Measurements from ENCODE around the gene ZNF655. TPM values are rescaled to one million over a fixed set of nuclear protein-coding genes. Genes with fewer than 3 reads are reported as not detected.

ZNF655 gene
- total RNA-seq, 1 donor from 2014 or later, result 59.7 TPM

DNA sequence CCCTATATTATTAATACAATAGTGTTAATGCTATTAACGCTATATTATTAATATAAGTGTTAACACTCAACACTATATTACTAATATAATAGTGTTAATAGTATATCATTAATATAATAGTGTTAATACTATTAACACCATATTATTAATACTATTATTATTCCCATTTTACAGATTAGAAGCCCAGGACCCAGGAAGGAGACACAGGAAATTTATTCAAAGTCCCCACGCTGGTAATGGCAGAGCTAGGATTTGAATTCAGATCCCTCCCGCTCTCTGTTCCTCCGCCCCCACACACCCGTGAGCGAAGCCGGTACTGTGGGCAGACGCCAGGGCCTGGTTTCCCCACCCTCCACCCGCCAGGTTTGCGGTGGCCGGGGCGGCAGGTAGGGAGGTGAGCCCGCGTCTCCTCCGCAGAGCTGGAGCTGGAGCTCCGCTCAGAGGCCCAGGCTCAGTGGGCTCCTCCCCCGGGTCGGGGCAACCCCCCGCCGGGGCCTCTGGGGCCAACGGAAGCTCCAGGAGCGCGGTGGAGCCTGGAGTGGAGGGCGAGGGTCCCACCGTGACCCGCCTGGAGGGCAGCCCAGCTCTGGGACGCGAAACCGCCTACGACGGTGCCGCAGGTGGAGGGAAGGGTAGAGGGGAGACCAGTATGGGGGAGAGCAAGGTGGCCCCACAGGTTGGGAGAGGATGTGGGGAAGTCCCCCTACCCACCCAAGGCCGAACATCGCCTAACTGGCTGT is 39.5 kb downstream of the ZNF655 start, which contains the start of gene TMEM225B:
TMEM225B (plus strand) TSS at position 506 of the 740 bp plus-strand sequence. CDS start 6,122 bp downstream, outside the sequence.
- Histone ChIP-seq H3K9ac (ENCODE audit: low read length) (no peak within 1 kb of the TSS), H3K4me2 (ENCODE audit: low read length) (no peak within 1 kb of the TSS), H2AFZ (ENCODE audit: low read depth, low read length) (no peak within 1 kb of the TSS), H4K20me1 (ENCODE audit: insufficient read depth, low read length) (no peaks in the 10 kb centered on the region), H3K9me3 (ENCODE audit: insufficient read depth, low read depth, low read length) (no peaks in the 10 kb centered on the region), H3K4me3 (ENCODE audit: insufficient read depth, low read depth, low read length) (no peak within 1 kb of the TSS), H3K27me3 (ENCODE audit: insufficient read depth, low read length) (no peaks in the 10 kb centered on the region), H3K79me2 (ENCODE audit: insufficient read depth, low read length) (no peaks in the 10 kb centered on the region), H3K36me3 (ENCODE audit: insufficient read depth, low read length) (no peaks in the 10 kb centered on the region), H3K27ac (ENCODE audit: low read depth, low read length) (no peak within 1 kb of the TSS), H3K4me1 (ENCODE audit: insufficient read depth, low read length) (no peaks in the 10 kb centered on the region)
- Mint-ChIP-seq H3K27ac (ENCODE audit: unreplicated experiment) (no peak within 1 kb of the TSS), H3K9me3 (ENCODE audit: unreplicated experiment) (no peaks in the 10 kb centered on the region), H3K36me3 (ENCODE audit: low read depth, unreplicated experiment) (no peaks in the 10 kb centered on the region), H3K4me3 (ENCODE audit: unreplicated experiment) (no peak within 1 kb of the TSS), H3K4me1 (ENCODE audit: low read depth, unreplicated experiment) (no peaks in the 10 kb centered on the region), H3K27me3 (ENCODE audit: low read depth, unreplicated experiment) (peaks cover 18% of the 10 kb centered on the region)
- DNase-seq (ENCODE audit: low read depth), result no peak
- no peak for FAIRE-seq
- TF ChIP-seq, protein P1, sequence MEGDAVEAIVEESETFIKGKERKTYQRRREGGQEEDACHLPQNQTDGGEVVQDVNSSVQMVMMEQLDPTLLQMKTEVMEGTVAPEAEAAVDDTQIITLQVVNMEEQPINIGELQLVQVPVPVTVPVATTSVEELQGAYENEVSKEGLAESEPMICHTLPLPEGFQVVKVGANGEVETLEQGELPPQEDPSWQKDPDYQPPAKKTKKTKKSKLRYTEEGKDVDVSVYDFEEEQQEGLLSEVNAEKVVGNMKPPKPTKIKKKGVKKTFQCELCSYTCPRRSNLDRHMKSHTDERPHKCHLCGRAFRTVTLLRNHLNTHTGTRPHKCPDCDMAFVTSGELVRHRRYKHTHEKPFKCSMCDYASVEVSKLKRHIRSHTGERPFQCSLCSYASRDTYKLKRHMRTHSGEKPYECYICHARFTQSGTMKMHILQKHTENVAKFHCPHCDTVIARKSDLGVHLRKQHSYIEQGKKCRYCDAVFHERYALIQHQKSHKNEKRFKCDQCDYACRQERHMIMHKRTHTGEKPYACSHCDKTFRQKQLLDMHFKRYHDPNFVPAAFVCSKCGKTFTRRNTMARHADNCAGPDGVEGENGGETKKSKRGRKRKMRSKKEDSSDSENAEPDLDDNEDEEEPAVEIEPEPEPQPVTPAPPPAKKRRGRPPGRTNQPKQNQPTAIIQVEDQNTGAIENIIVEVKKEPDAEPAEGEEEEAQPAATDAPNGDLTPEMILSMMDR (IDR thresholded peaks at IDR 0.05; ENCODE audit: insufficient read depth, low read depth, low read length), result no peak
- TF ChIP-seq EZH2 (IDR thresholded peaks at IDR 0.05; ENCODE audit: insufficient read depth, low read length), result no peak

DNA sequence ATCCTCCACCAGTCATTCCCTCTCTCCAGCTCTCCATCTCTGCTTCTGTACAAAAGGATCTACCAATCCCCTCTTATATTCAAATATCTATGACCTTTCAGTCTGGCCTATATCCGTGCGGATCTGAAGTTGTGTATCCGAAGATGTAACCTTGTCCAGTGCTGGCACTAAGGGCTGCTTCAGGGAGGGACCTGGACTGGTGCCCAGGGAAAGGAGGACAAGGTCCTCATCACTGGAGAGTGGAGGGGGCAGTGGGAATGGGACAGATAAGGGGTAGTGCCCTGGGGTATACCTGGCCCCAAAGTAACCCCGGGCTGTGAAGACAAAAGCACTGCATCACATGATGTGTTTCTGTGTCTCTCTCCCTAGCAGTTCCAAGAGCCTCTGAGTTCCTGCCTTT is 41.4 kb downstream of the ZNF655 start:
- Histone ChIP-seq H3K9ac (ENCODE audit: low read length) (no peak overlapping the region), H3K36me3 (ENCODE audit: insufficient read depth, low read length) (no peaks in the 10 kb centered on the region), H2AFZ (ENCODE audit: low read depth, low read length) (no peak overlapping the region), H3K4me1 (ENCODE audit: insufficient read depth, low read length) (no peaks in the 10 kb centered on the region), H3K79me2 (ENCODE audit: insufficient read depth, low read length) (no peaks in the 10 kb centered on the region), H4K20me1 (ENCODE audit: insufficient read depth, low read length) (no peaks in the 10 kb centered on the region), H3K4me3 (ENCODE audit: insufficient read depth, low read depth, low read length) (no peak overlapping the region), H3K27ac (ENCODE audit: low read depth, low read length) (no peak overlapping the region), H3K4me2 (ENCODE audit: low read length) (no peak overlapping the region), H3K9me3 (ENCODE audit: insufficient read depth, low read depth, low read length) (no peaks in the 10 kb centered on the region), H3K27me3 (ENCODE audit: insufficient read depth, low read length) (no peaks in the 10 kb centered on the region)
- Mint-ChIP-seq H3K4me3 (ENCODE audit: unreplicated experiment) (no peak overlapping the region), H3K36me3 (ENCODE audit: low read depth, unreplicated experiment) (no peaks in the 10 kb centered on the region), H3K4me1 (ENCODE audit: low read depth, unreplicated experiment) (no peaks in the 10 kb centered on the region), H3K27ac (ENCODE audit: unreplicated experiment) (no peak overlapping the region), H3K27me3 (ENCODE audit: low read depth, unreplicated experiment) (peaks cover 22% of the 10 kb centered on the region), H3K9me3 (ENCODE audit: unreplicated experiment) (no peaks in the 10 kb centered on the region)
- FAIRE-seq (no peak), DNase-seq (ENCODE audit: low read depth) (no peak)
- no peak for TF ChIP-seq EZH2 (IDR thresholded peaks at IDR 0.05; ENCODE audit: insufficient read depth, low read length)
- TF ChIP-seq, protein P1 (IDR thresholded peaks at IDR 0.05; ENCODE audit: insufficient read depth, low read depth, low read length), result no peak
